Measurements from ENCODE around the gene LPAR1. TPM values are rescaled to one million over a fixed set of nuclear protein-coding genes. Genes with fewer than 3 reads are reported as not detected.

The LPAR1 gene
- total and polyA plus RNA-seq, 11 donors: 3.7 to 19.3 (median 6.9) TPM

- intact Hi-C loops (cut with DNase I): loop anchor here in 1 of 10 donors (10.0 kb wide), 1 partner anchor 116 kb away; the partner anchor contains the start of gene LPAR1
- H3K4me1 ChIP-seq: peaks cover 0 to 27% (median 0%) of the 10 kb centered on the region in 12 donors
- H3K4me3 ChIP-seq: no peak overlapping the region
- H3K9me3 ChIP-seq: peaks cover 0 to 6% (median 0%) of the 10 kb centered on the region in 12 donors
- 83 to 93% (median 93%) methylated on average over 3 of the region's 3 CpGs for WGBS, 4 donors
- H3K27me3 ChIP-seq: no peaks in the 10 kb centered on the region
- TF ChIP-seq POLR2A (IDR thresholded peaks at IDR 0.05) (no peak), CTCF (IDR thresholded peaks at IDR 0.05) (no peak)
- no peak for DNase-seq
- ATAC-seq: no peak
- no peaks in the 10 kb centered on the region for H3K36me3 ChIP-seq
- H3K27ac ChIP-seq: peak overlapping the region in 6 of 12 donors; percentile 16 to 62 (median 50)
These were observed 119.2 kb downstream of the LPAR1 start for GRCh38 chr9:110919050-110919435.

GRCh38 chr9:110918316-110919049 lies 119.8 kb downstream of the LPAR1 start:
- Histone ChIP-seq H3K4me3 (no peak overlapping the region), H3K27me3 (no peaks in the 10 kb centered on the region), H3K36me3 (no peaks in the 10 kb centered on the region), H3K4me1 (peaks cover 0 to 27% (median 0%) of the 10 kb centered on the region in 12 donors), H3K27ac (peak overlapping the region in 2 of 12 donors; percentile 51 to 62), H3K9me3 (peaks cover 0 to 6% (median 0%) of the 10 kb centered on the region in 12 donors)
- intact Hi-C loops (cut with DNase I): loop anchor here in 1 of 10 donors (10.0 kb wide), 1 partner anchor 116 kb away; the partner anchor contains the start of gene LPAR1
- TF ChIP-seq CTCF (IDR thresholded peaks at IDR 0.05): no peak
- no peak for TF ChIP-seq POLR2A (IDR thresholded peaks at IDR 0.05)
- WGBS, 4 donors: 86 to 98% (median 94%) methylated on average over 1 of the region's 1 CpG
- no peak for ATAC-seq
- DNase-seq: no peak

- H3K27ac ChIP-seq: no peak overlapping the region
- intact Hi-C loops (cut with DNase I): loop anchor here in 1 of 10 donors (10.0 kb wide), 1 partner anchor 118 kb away; the partner anchor contains the start of gene LPAR1
- no peak overlapping the region for H3K4me3 ChIP-seq
- TF ChIP-seq CTCF (IDR thresholded peaks at IDR 0.05): no peak
- no peak for TF ChIP-seq POLR2A (IDR thresholded peaks at IDR 0.05)
- no peak for DNase-seq
- no peaks in the 10 kb centered on the region for H3K36me3 ChIP-seq
- no peaks in the 10 kb centered on the region for H3K27me3 ChIP-seq
- H3K9me3 ChIP-seq: peaks cover 0 to 6% (median 0%) of the 10 kb centered on the region in 12 donors
- 79 to 89% (median 82%) methylated on average over 2 of the region's 2 CpGs for WGBS, 4 donors
- H3K4me1 ChIP-seq: peaks cover 0 to 44% (median 2%) of the 10 kb centered on the region in 12 donors
- no peak for ATAC-seq
These were observed 121.9 kb downstream of the LPAR1 start for GRCh38 chr9:110916403-110916802.

Measured in heart left ventricle (tissue), 16 donors.